CD4-positive, alpha-beta T cell treated with Interferon gamma for 1 hour (primary cell): ENCODE data around the gene RHOC.
A peak's percentile ranks its signal among the peaks of the same experiment; 100 is the strongest.

Source experiments
- DNase-seq: peaks from one replicate; pipeline ENCODE4 v3.0.0-alpha.2; 2020

Gene RHOC

GRCh38 chr1:112701227-112702066, 5.5 kb downstream of the RHOC start:
- DNase-seq, result no peak

GRCh38 chr1:112700290-112701226, 6.4 kb downstream of the RHOC start:
- peak; percentile 82 for DNase-seq

DNA sequence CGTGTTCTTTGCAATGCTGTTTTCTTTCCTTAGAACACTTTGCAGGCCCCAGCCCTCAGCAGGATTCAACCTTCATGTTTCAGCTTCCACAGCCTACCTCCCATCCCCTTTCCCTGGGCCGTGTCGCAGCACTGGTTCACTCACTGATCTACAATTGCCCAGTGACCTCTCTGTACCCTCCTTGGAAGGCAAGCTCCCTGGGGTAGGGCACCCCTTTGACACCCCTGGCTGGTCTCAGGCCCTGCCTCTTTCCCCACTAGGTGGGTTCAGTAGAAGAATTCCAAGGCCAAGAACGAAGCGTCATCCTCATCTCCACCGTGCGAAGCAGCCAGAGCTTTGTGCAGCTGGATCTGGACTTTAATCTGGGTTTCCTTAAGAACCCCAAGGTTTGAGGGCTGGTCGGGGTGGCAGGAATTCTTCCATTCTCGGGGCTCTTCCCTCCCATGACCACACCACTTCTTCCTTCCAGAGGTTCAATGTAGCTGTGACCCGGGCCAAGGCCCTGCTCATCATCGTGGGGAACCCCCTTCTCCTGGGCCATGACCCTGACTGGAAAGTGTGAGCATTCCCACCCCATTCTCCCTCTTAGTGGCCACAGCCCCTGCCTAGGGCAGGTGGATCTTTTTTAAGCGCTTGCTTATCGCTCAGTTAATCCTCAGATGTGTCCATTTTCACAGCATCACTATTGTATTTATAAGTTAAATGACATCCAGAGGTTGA, 7.3 kb downstream of the RHOC start:
- no peak for DNase-seq

- DNase-seq, result no peak
These were observed 8.3 kb downstream of the RHOC start for GRCh38 chr1:112698366-112699310.

DNA sequence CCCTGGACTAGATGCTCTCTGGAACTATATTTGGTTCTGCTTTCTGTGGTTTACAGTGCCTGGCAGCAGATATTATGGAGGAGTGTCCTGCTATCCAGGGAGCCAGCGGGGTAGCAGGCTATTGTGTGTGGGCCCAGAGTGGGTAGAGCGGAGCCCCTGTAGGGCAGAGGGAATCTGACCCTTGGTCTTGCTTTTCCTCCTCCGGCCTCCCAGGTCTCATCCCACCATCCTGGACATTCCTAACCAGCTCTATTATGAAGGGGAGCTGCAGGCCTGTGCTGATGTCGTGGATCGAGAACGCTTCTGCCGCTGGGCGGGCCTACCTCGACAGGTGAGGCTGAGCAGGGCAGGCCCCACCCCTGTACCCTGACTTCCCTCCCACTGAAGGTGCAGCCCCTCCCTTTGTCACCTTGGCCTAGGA, 9.1 kb downstream of the RHOC start:
- DNase-seq, result no peak

DNA sequence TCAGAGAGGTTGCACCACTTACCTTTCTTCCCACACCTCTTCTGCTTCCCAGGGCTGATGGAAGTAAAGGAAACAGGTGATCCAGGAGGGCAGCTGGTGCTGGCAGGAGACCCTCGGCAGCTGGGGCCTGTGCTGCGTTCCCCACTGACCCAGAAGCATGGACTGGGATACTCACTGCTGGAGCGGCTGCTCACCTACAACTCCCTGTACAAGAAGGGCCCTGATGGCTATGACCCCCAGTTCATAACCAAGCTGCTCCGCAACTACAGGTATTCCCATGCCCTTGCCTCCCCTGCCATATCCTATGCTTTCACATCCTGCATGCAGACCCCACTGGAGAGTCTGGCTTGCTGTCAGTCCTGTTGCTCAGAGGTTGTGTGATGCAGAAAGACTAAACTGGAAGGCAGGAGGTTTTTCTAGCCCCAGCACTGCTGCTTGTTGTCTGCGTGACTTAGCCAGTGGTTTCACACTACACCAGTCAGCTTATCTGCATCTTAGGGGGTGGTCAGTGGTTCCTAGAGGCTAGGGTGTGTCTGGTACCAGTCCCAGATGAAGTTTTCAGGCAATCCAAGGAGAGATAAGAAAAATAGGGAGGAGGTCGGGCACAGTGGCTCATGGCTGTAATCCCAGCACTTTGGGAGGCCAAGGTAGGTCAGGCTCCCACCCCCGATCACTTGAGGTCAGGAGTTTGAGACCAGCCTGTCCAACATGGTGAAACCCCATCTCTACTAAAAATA, 10.2 kb downstream of the RHOC start:
- no peak for DNase-seq

- no peak for DNase-seq
These were observed 11.7 kb downstream of the RHOC start for GRCh38 chr1:112695276-112695675.

GRCh38 chr1:112694363-112694929, 12.5 kb downstream of the RHOC start:
- DNase-seq, result no peak

DNA sequence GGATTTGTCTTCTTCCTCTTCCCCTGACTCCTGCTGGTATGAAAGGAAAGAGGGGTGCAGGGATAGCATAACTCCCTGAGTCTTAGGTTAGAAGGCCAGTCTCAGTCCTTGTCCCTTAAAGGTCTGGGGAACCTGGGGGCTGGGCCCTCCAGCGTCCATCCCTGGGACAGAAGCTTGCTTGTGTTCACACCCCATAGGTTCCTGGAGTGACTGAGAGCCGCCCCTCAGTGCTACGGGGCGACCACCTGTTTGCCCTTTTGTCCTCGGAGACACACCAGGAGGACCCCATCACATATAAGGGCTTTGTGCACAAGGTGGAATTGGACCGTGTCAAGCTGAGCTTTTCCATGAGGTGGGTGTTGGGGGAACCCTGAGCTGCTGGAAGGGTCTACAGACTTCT, 13.1 kb downstream of the RHOC start:
- DNase-seq, result no peak

- DNase-seq, result no peak
These were observed 14.2 kb downstream of the RHOC start for GRCh38 chr1:112692681-112693080.

DNA sequence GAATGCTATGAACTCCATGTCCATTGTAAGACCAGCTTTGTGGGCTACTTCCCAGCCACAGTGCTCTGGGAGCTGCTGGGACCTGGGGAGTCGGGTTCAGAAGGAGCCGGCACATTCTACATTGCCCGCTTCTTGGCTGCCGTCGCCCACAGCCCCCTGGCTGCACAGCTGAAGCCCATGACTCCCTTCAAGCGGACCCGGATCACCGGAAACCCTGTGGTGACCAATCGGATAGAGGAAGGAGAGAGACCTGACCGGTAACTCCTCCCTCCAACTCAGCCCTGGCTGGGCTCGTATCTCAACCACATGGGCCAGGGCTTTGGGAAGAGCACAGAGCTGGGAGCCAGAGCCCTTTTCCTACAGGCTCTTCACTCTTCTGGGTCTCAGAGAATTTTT, 17.1 kb downstream of the RHOC start:
- no peak for DNase-seq

DNA sequence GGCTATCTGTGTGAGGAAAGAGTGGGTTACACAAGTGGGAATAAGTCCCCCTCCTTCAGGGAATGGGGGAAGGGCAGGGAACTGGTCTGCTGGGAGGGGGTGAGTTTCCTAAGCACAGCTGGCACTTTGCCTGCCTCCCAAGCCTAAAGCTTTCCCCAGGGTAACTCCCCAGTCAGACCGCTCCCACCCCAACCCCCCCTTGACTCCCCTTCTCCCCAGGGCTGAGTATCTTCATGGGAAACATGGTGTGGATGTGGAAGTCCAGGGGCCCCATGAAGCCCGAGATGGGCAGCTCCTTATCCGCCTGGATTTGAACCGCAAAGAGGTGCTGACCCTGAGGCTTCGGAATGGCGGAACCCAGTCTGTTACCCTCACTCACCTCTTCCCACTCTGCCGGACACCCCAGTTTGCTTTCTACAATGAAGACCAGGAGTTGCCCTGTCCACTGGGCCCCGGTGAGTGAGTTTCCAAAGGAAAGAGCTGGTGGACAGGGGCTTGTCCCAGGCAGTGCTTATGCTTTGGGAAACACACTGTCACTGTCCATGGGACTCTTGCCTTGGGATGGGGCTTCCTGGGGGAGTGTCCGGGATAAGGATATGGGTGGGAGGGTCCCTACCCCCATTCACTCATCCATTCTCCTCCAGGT, 17.6 kb downstream of the RHOC start:
- no peak for DNase-seq

GRCh38 chr1:112688781-112689193, 18.1 kb downstream of the RHOC start:
- DNase-seq, result no peak

GRCh38 chr1:112687785-112688496, 19.0 kb downstream of the RHOC start:
- DNase-seq, result no peak

DNA sequence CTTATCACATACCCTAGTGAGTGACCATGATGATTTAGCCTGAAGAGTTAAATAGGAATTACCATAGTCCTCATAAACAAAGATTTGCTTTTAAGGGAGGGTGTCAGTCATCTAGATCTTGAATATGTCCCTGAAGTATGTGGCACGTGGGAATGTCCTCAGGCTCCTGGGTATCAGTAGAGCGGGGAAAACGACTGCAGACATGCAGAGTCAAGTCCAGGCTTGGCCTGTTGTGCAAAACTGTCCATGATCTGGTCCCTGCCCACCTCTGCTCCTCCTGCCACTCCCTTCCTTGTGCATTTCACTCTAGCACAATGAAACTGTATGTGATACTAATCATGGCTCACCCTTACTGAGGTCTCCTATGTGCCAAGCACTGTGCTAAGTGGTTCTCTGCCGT, 19.6 kb downstream of the RHOC start:
- no peak for DNase-seq

- no peak for DNase-seq
These were observed 20.1 kb downstream of the RHOC start for GRCh38 chr1:112686835-112687234.

DNA sequence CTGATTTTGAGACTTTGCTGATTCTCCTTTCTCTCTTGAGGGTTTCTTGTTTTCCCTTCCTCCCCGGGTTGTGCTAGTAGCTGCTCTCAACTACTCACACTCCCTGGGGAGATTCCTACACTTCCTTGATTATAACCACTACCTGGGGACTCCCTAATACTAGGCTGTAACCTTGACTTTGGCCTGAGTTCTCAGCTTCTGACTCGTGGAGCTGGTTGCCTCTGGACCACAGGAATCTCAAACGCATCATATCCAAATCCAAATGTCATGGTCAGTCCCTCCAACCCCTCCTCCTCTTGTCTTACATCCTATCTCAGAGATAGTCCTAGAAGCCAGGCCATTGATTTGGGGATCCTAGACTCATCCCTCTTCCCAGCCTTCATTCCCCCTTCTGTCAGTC, 20.5 kb downstream of the RHOC start:
- DNase-seq, result no peak

DNA sequence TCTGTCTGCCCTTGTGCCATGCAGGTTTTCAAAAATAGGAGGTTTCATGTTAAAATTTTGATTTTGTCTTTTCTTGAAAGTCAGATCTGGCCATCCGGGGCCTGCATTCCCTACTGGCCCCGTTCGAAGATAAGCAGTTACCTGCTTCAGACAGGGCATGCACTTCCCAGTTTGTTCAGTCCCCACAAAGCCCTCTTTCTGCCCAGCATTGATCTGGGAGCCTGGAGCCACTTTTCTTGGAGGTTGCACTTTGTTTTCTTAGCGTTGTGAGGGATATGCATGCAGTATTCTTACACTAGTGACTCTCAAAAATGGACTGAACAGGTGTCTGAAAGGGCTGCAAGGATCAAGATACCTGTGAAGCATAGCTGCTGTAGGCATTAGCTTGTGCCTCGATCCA, 21.0 kb downstream of the RHOC start:
- no peak for DNase-seq

- DNase-seq, result no peak
These were observed 28.3 kb downstream of the RHOC start for GRCh38 chr1:112678605-112679004.

DNA sequence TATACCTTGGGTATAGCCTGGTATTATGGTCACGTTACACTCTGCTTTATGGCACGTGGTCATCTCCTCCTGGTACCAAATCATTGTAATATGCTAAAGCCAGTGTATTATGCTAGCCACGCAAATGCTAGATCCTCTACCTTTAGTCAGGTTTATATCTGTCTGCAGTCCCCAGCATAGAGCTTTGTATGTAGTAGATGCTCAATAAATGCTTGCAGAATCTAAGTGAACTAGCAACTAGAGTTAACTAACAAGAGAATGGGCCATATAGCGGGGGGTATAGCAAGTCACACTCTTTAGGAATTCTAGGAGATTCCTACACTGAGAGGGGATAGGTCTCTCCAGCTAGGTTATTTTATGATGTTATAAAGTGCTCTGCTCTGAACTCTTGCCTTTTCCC, 29.4 kb downstream of the RHOC start:
- no peak for DNase-seq
